ENCODE measurements around the gene DGKD.

DNA sequence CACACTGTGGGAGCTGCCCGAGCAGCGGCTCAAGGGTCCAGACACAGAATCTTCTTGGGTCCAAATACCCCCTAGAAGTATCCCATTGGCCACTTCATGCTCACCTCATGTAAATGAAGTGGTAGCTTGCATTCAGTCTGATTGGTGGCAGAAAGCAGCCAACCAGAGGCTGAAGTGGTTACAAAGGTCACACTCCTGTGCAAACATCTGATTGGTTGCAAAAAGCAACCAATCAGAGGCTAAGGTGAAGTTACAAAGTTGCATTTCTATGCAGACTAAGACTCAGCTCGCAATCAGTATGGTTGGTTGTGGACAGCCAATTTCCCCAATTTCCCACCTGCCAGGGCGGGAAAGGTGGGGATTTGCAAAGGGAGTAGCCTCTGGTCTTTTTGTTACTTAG, 94.3 kb downstream of the DGKD start:
- no peak for TF ChIP-seq POLR2A (IDR thresholded peaks at IDR 0.05)
- TF ChIP-seq, protein P1, sequence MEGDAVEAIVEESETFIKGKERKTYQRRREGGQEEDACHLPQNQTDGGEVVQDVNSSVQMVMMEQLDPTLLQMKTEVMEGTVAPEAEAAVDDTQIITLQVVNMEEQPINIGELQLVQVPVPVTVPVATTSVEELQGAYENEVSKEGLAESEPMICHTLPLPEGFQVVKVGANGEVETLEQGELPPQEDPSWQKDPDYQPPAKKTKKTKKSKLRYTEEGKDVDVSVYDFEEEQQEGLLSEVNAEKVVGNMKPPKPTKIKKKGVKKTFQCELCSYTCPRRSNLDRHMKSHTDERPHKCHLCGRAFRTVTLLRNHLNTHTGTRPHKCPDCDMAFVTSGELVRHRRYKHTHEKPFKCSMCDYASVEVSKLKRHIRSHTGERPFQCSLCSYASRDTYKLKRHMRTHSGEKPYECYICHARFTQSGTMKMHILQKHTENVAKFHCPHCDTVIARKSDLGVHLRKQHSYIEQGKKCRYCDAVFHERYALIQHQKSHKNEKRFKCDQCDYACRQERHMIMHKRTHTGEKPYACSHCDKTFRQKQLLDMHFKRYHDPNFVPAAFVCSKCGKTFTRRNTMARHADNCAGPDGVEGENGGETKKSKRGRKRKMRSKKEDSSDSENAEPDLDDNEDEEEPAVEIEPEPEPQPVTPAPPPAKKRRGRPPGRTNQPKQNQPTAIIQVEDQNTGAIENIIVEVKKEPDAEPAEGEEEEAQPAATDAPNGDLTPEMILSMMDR (IDR thresholded peaks at IDR 0.05 in 4 of 5, conservative IDR thresholded peaks at IDR 0.05 in 1 of 5) = no peak
